Omental fat pad (tissue), 4 donors: Measurements from ENCODE around the gene KLHL29. TPM values are rescaled to one million over a fixed set of nuclear protein-coding genes. Genes with fewer than 3 reads are reported as not detected.

Source experiments
- ATAC-seq: fragments of 150-250 bp; one replicate; pipeline ENCODE4 v1.9.1; 2016; ENCODE audit warnings: mild to moderate bottlenecking, moderate library complexity; ENCODE audit not compliant: low FRiP score
- DNase-seq: peaks from one replicate; pipeline ENCODE4 v3.0.0-alpha.2; 2019; ENCODE audit warnings: low spot score
- total RNA-seq, 4 donors: library from RNA; depleted of rRNA; stranded (reverse); fragments of >200 nt; gene quantifications; one replicate each; pipeline ENCODE4 v1.1.0, GENCODE V29; 2016
- TF ChIP-seq, protein P1 (sequence below), 3 donors: fragments of 450-650 bp; IDR thresholded peaks; one replicate each; pipeline ENCODE4 v1.5.1; 2016 to 2017; ENCODE audit warnings: antibody characterized with exemption in 3 of 3, mild to moderate bottlenecking in 3 of 3, moderate library complexity in 2 of 3

Gene KLHL29
- total RNA-seq, 4 donors from 2014 or later: 4.0 to 19.5 (median 12.7) TPM

DNA sequence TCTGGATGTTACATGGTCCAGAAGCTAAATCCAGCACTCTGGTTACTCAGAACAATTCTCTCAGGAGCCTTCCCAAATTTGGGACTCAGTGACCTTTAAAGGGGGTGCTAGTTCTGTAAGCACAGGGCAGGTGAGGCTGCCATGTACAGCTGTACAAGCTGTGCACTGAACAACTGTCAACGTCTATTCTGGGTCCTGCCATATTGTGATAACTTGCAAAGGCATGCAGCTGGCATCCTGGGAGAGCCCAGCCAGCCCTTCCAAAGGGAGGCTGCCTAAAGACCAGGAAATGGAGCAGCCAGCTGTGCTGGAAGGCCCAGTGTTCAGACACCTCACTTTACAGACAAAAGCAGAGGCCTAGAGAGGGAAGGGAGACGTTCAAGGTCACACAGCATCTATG lies 204.8 kb downstream of the KLHL29 start:
- ATAC-seq (no peak), DNase-seq (no peak)
- TF ChIP-seq, protein P1, sequence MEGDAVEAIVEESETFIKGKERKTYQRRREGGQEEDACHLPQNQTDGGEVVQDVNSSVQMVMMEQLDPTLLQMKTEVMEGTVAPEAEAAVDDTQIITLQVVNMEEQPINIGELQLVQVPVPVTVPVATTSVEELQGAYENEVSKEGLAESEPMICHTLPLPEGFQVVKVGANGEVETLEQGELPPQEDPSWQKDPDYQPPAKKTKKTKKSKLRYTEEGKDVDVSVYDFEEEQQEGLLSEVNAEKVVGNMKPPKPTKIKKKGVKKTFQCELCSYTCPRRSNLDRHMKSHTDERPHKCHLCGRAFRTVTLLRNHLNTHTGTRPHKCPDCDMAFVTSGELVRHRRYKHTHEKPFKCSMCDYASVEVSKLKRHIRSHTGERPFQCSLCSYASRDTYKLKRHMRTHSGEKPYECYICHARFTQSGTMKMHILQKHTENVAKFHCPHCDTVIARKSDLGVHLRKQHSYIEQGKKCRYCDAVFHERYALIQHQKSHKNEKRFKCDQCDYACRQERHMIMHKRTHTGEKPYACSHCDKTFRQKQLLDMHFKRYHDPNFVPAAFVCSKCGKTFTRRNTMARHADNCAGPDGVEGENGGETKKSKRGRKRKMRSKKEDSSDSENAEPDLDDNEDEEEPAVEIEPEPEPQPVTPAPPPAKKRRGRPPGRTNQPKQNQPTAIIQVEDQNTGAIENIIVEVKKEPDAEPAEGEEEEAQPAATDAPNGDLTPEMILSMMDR (IDR thresholded peaks at IDR 0.05): no peak

- TF ChIP-seq, protein P1 (IDR thresholded peaks at IDR 0.05): no peak
- ATAC-seq (no peak), DNase-seq (no peak)
These were observed 205.4 kb downstream of the KLHL29 start for GRCh38 chr2:23590241-23590869.

DNA sequence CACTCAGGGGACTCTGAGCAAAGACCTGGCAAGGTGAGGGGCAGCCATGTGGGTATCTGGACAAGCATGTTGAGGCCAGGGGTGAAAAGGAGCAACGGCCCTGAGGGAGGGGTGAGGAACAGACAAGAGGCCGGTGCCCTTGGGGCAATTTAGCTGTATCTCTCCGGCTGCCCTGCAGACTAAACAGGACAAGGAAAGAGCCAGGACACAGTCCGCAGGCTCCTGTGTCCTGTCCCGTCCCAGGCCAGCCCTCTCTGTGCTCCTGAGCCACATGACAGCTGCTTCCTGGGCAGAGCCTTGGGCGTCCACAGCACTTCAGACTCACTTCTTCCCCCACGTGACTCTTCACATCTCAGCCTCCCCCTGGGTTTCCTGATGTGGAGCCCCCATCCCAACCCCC lies 206.1 kb downstream of the KLHL29 start:
- no peak for DNase-seq
- no peak for ATAC-seq
- TF ChIP-seq, protein P1 (IDR thresholded peaks at IDR 0.05): no peak

- no peak for DNase-seq
These were observed 207.2 kb downstream of the KLHL29 start for GRCh38 chr2:23592061-23592685.

DNA sequence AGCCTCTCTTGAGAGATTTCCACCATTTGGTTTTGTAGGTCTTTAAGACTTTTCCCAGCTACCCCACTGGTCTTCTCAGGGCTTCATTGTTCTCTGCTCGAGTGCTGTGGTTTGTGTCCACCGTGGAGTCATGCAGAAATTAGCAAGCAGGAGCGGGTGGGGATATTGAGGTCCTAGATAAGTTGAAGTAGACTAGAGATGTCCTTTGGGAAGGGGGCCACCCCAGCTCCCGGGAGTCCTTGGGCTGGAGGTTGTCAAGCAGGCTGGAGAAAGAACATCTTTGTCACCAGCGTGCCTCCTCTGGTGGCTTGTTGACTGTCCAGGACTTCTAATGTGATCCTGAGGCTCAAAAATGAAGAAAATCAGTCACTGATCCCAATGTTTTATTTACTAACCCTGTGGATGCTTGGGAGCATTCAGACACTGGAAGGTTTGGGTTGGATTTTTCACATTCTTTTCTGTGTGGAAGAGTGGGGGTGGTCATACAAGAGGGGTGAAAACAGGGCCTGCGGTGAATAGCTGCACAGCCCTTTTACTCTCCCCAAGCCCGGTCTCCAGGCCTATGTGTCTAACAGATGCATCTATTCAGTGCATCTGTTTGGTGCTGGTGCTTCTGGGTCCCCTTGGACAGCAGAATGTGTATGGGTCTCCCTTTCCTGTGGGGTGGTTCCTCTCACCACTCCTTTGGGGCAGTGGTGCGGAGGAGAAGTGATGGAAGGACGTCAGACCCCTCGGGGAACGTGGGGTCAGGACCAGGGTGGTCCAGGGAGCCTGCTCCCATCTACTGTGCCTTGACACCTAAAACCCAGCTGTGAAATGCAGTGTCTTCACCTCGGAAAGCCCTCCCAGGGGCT lies 208.1 kb downstream of the KLHL29 start:
- DNase-seq (no peak), ATAC-seq (no peak)
- TF ChIP-seq, protein P1 (IDR thresholded peaks at IDR 0.05): no peak

More at GRCh38 chr2:23592061-23592685, 207.2 kb downstream of the KLHL29 start:
- TF ChIP-seq, protein P1 (IDR thresholded peaks at IDR 0.05): no peak
- no peak for ATAC-seq

DNA sequence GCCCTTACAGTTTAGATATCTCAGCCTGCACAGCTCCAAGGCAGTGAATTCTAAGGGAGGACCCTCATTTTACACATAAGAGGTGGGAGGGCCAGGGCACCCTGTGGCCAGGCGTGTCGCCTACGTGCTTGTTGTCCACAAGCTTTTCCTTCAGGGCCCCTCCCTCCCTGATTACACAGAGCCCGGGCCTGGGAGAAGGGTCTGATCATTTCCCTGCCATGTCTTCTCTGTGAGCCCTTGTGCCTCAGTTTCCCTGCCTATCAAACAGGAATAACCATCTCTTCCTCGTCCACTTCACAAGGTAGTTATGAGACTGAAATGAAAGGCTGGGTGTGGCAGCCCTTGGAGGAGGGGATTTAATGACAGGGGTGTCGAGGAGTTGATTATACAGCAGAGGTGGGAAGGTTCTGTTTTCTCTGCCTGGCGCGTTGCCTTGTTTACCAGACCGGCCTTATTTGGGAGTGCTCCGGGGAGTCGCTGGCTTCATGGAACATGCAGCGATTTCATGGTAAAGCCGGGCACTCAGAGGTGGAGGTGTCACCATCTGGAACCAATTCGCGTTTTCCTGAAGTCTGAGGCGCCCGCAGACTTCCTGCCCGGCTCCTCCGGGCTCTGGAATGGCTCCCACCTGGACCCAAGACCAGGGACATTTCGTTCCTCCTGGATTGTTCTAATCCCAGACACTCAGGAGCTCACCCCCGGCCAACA lies 208.9 kb downstream of the KLHL29 start:
- TF ChIP-seq, protein P1 (IDR thresholded peaks at IDR 0.05): no peak
- DNase-seq (no peak), ATAC-seq (no peak)
